ENCODE measurements around the gene TMEM139.

DNA sequence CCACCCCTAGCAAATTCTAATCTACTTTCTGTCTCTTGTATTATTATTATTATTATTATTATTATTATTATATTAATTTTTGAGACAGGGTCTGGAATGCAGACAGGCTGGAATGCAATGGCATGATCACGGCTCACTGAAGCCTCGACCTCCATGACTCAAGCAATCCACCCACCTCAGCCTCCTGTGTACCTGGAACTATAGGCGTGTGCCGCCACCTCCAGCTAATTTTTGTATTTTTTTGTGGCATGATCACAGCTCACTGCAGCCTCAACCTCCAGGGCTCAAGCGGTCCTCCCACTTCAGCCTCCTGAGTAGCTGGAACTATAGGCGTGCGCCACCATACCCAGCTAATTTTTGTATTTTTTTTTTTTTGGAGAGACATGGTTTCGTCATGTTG is 2.6 kb upstream of the TMEM139 start:
- TF ChIP-seq, protein P1, sequence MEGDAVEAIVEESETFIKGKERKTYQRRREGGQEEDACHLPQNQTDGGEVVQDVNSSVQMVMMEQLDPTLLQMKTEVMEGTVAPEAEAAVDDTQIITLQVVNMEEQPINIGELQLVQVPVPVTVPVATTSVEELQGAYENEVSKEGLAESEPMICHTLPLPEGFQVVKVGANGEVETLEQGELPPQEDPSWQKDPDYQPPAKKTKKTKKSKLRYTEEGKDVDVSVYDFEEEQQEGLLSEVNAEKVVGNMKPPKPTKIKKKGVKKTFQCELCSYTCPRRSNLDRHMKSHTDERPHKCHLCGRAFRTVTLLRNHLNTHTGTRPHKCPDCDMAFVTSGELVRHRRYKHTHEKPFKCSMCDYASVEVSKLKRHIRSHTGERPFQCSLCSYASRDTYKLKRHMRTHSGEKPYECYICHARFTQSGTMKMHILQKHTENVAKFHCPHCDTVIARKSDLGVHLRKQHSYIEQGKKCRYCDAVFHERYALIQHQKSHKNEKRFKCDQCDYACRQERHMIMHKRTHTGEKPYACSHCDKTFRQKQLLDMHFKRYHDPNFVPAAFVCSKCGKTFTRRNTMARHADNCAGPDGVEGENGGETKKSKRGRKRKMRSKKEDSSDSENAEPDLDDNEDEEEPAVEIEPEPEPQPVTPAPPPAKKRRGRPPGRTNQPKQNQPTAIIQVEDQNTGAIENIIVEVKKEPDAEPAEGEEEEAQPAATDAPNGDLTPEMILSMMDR (IDR thresholded peaks at IDR 0.05): no peak
- TF ChIP-seq SIN3A (IDR thresholded peaks at IDR 0.05; ENCODE audit: borderline replicate concordance, insufficient read depth, low read depth, low read length) (no peak), POLR2AphosphoS5 (IDR thresholded peaks at IDR 0.05; ENCODE audit: low read depth, low read length) (no peak), TCF7L2 (IDR thresholded peaks at IDR 0.05; ENCODE audit: low read depth, low read length) (no peak)
